Kasumi-1 (cell line): Measurements from ENCODE around the gene WNT7A.

ENCODE experiments used
- DNase-seq, 2 experiments: peaks; one replicate each; lab custom pipeline; 2025; lab: John Stamatoyannopoulos, UW

Gene WNT7A

DNA sequence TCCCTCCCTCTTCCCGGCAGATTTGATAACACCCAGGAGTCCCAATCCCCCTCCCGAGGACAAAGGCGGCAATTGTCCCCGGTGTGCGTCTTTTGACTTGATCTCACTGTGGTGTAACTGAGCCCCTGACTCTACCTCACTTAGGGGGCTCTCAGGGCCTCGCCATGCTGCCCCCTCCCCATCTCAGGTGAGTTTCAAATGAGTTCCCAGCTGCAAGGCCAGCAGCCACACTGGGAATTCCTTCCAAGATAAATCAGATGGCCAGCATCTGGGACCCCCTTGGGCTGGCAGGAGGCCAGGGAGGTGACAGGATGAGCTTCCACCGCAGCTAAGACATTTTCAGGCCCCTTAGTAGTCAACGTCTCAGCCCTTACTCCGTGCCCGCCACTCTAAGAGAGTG, 35.0 kb downstream of the WNT7A start:
- DNase-seq, result no peak

DNA sequence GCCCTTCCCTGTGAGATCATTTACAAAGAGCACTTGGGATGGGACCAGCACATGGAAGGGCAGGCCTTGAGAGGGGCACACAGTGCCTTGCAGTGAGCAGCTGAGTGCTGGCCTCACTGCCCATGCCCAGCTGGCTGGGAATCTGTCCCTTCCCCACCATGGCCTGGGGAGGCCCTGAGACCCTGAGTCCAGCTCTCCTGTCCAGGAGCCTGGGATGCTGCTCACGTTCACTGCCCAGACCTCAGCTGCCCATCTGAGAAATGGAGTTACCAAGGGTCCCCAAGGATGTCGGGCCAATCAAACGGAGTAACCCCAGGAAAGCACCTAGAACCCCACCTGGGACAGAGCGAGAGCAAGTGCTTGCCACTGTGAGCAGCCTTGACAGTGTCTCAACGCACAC, 35.6 kb downstream of the WNT7A start:
- no peak for DNase-seq

DNA sequence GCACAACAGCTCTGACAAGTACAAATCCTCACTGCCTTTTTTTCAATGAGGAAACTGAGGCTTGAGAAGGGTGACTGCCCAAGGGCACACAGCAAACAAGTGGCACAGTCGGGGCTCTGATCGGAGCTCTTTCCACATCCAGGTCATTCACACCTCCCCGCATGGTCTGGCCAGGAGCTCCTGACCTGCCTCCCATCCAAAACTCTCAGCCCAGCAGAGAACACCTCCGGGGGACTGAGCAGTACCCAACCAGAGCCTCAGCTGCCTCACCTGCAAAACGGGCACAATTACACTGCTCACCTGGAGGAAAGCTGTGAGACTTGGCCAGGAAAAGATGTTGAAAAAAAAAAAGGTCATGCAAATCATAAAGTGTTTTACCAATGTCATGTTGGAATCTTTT, 36.5 kb downstream of the WNT7A start:
- DNase-seq, result no peak

DNA sequence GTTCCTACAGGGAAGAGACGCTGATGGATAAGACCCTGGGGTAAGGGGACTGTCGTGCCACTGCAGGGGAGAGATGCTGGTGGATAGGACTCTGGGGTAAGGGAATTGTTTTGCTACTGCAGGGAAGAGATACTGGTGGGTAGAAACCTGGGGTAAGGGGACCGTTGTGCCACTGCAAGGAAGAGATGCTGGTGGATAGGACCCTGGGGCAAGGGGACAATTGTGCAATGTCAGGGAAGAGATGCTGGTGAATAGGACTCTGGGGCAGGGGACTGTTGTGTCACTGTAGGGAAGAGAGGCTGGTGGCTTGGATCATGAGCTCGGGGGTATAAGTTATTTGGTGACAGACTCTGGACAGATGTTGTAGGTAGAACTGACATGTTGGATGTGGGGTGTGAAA, 37.6 kb downstream of the WNT7A start:
- DNase-seq, result no peak

DNA sequence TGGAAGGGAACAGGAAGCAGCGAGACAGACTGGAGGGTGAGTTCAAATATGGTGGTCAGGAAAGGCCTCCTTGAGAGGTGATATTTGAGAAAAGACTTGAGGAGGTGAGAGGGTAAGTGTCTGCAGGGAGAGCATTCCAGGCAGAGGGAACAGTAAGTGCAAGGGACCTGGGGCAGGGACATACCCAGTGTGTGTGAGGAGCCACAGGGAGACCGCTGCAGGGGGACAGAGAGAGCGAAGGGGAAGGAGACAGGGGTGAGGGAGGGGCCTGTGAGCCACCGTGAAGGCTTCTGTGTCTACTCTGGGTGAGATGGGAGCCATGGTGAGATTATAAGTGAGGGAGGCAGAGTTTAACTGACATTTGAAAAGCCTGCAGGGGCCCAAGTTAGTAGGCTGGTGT, 38.0 kb downstream of the WNT7A start:
- DNase-seq, result no peak

DNA sequence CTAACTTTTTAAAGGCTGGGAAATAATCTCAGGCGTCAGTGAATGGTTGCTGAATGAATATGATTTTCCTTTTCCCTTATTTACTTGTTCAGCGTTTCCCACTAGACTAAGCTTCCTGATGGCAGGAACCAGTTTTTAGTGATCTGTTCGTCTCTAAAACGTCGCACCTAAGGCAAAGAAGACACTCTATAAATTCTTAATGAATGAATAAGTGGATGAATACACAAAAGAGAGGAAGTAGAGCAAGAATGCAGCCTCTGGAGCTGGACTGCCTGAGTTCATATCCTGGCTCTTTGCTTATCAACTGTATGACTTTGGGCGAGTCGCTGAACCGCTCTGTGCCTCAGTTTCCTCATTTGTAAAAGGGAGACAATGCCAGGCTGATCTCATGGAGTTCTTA, 38.7 kb downstream of the WNT7A start:
- DNase-seq, result no peak

DNA sequence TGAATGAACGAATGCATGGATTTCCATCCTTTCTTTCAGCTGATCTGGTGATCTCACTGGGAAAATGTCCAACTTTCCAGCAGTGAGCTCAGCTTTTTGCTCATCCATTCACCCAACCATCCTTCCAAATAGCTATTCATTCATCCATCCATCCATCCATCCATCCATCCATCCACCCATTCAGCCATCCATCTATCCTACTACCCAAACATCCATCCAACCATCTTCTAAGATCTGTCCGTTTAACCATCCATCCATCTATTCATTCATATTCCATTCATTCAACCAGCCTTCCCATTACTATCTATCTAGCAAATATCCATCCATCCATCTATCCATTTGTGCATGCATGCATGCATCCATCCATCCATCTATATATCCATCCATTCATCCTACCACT, 39.4 kb downstream of the WNT7A start:
- no peak for DNase-seq

DNA sequence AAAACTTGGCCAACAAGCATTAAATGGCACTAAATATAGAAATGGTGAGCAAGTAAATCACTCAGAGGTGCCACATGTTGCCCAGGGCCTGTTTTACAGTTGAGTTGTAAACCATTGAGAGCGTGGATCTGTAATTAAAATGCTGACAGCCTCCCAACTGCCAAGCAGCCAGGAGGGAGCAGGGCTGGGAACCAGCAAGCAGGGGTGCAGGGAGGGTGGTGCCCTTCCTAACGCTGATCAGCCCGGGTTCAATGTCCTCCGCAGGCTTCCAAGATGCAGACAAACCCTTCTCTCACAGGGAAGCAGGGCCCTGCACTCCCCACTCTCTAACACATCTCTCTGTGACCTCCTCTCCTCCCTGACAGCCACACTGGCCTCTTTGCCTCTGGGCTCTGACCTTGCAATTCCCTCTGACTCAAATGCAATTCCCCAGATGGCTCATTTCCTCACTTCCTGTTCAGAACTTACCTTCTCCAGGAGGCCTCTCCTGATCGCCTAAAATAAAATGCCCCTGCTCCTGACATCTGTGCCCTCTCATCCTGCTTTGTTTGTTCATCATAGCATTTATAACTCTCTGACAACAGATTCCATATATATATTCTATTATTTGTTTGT, 40.0 kb downstream of the WNT7A start:
- DNase-seq, result no peak

DNA sequence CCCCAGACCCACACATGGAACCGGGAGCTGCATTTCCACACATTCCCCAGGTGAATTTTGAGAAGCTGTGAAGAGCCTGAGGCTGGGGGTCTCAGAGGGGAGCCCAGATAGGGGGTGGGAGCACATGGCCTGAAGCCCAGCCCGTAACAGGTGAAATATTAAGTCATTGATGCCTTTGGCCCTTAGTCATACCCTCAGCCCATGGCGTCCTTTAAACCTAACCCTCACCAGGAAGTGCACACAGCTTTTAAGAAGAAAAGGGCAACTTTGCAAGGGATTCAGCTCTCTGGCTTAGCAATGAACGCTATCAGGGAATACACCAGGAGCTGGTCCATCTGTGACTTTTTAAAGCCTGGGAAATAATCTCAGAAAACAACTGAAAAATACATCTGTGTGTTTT, 40.6 kb downstream of the WNT7A start:
- DNase-seq, result no peak

DNA sequence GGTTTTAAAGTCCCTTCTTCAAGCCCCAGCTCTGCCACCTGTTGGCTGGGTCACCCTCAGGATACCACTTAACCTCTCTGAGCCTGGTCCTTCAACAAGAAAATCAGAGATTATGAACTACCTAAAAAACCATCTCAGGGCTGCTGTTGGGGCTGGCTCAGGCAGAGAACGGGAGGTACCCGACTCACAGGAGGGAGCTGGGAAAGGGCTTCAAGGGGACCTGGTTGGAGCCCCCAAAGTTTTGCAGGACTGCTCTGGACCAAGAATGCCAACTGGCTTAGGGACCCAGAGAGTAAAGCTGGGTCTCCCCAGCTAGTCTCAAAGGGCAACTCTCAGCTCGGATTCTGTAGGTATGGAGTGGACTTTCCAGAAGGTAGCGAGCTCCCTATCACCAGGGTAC, 41.5 kb downstream of the WNT7A start:
- no peak for DNase-seq

DNA sequence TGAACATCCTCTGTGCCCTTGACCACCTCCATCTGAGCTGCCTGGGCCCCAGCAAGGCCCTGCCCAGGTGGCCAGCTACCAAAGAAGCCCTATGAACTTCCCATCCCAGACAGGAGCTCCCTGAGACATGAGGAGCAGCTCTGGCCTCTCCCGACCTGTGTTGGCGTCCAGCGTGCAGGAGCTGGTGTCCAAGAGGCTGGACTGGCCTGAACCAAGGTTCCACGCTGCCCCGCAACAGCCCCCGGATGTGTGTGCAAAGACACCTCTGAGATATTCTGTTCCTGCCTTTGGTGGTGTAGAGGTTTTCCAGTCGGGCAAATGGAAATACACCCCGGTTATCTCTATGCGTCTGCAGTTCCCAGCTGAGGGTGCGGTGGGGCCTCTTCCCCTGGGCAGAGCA, 42.1 kb downstream of the WNT7A start:
- DNase-seq, result no peak

DNA sequence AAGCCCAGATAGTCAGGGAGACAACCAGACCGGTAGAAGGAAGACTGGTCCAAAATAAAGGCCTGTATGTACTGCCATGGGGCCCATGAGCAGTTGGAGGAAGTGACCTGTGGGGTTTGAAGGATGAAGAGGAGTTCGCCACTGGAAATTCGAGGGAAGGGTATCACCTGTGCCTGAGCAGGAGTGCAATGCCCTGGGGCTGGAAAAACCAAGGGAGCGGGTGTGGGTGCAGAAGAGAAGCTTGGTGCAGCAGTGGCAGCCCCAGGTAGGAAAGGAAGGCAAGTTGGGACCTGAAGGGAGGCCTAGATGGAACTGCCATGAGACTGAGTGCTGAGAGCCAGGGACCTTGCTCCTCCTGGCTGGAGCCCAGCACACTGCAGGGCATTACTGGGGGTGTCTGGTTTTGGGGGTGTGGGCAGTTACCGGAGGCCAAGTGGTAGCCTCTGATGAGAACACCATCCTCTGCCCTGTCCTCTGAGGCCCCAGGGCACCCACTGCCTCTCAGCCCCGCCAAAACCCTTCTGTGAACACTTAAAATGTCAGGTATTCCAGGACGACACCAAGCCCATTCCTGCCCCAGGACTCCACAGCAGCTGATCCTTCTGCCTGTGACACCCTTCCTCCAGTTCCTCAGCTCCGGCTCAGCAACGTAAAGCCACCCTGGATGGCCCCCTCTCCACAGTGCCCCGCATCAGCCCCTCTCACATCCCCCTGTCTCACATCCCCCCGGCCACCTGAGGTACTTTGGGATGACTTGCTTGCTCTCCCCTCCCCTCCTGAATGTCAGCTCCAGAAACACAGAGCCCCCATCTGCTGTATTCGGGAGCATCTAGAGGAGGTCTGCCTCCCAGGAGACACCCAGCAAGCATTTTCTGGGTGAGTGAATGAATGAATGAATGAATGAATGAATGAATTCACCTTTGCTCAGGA, 42.9 kb downstream of the WNT7A start:
- DNase-seq, result no peak

DNA sequence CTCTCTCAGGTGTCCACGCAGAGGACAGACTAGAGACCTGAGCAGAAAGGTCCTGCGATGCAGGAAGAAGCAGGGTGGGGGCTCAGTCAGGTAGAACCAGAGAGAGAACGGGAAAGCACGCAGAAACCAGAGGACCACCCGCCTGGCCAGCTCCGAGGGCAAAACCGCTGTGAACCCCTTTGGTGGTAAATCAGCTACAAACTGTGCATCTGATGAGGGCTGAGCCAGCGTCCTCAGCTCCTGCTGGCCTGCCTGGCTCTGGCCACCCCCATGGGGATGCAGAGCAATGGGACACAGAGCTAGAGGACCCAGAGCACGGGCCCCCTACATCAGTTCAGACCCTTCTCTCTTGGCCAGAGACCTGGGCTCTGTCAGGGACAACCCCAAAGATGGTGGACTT, 44.6 kb downstream of the WNT7A start:
- no peak for DNase-seq

DNA sequence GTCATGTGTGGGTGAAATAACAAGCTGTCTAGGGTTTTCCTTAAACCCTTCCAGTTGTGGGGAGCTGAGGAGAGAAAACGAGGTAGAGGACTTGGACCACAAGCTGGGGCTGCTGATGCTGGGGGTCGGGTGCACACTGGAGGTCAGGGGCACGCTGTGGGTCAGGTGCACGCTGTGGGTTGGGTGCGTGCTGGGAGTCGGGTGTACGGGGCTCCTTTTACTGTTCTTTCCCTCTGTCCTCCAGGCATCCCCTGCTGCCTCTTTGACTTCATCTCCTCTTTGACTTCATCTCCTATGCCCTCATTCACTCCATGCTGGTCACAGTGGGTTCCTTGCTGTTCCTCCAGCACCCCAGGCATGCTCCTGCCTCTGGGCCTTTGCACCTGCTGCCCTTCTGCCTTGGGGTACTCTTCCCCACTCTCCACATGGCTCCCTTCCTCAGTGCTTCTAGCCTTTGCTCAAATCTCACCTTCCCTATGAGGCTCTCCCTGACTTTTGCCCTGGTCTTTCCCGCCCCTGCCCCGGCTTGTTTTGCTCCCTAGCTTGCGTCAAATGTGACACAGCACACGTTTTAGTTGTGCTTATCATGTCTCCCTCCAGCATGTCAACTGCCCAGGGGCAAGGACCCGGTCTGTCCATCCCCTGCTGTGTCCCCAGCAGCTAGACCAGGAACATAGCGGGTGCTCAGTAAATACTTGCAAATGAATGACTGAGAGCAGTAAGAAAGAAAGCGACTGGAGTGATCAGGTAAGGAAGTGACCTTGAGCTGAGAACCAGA, 45.4 kb downstream of the WNT7A start:
- no peak for DNase-seq

DNA sequence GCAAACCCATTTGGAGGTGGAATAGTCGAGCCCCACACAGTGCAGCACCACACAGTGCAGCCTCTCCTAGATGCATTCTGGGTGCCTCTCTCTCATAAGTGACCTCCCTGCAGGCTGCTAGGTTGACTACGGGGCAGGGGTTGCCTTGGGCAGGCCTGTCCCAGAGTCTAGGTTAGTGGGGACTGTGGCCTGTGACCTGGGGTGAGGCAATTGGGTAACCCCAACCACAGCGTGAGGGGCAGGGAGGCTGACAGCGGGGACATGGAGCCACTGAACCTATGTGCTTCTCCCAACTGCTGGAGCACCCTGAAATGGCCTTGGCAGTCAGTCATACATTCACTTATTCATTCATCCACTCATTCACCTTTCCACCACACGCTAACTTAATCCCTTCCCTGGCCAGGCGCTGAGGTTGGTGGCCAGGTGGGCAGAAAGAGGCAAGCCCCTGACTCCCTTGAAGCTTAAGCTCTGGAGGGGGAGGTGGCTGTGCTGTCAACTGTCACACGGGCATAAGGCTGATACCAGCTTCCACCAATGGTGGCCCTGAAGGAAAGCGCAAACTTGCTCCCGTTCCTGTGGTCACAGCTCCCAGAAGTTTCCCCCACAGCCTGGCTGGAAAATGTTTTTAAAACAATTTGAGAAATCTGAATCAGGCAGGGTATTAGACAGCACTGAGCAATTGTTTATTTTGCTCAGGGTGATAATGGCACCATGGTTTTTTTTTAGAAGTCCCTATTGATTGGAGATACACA, 46.2 kb downstream of the WNT7A start:
- DNase-seq, result no peak

DNA sequence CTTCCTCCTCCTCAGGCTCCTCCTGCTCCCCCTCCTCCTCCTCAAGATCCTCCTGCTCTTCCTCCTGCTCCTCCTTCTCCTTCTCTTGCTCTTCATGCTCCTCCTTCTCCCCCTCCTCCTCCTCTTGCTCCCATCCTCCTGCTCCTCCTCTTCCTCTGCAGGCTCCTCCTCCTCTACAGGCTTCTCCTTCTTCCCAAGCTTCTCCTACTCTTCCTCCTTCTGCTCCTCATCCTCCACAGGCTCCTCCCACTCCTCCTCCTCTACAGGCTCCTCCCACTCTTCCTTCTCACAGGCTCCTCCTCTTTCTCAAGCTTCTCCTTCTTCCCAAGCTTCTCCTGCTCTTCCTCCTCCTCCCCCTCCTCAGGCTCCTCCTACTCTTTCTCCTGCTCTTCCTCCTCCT, 47.7 kb downstream of the WNT7A start:
- DNase-seq, result no peak

DNA sequence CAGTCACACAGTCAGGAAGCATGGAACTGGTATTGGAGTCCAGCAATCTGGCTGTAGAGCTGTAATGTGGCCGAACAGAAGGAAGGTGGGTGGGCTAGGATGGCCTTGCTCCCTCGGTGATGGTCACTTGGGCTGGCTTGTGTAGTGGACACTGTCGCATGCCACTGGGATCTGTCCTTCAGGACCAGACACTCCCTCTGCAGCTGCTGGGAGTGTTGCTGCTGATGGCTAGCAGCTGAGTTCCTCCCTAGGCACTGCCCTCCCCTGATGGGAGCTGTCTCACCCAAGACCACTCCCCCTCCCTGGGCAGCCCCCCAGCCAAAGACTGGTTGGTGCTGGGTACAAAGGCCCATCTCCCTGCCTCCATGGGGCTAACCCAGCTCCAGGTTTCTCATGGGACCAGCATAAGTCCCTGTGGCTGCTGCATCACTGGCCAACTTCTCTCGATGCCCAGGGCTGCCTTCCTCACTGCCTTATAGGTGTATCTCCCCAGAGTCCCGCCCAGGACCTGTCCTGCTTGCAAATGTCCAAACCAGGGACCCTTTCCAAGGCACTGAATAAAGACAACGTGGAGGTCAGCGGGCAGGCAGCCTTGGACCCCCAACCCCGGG, 48.4 kb downstream of the WNT7A start:
- DNase-seq, result no peak

DNA sequence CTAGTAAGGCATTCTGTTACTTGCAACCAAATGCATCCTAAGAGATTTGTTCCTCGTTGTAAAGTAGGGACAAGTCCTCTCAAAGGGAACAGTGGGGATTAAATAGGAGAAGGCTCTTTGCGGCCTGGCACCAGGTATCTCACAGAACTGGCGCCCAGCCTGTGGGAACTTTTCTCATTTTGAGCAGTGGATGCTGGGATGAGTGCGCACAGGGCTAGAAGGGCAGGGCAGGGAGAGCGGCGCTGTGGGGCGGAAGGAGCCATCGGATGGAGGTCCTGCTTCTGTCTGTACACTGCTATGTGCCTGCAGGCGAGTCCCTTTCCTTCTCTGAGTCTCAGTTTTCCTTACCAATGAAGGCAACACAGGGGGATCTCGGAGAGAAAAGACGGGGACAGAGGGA, 50.6 kb downstream of the WNT7A start:
- no peak for DNase-seq

DNA sequence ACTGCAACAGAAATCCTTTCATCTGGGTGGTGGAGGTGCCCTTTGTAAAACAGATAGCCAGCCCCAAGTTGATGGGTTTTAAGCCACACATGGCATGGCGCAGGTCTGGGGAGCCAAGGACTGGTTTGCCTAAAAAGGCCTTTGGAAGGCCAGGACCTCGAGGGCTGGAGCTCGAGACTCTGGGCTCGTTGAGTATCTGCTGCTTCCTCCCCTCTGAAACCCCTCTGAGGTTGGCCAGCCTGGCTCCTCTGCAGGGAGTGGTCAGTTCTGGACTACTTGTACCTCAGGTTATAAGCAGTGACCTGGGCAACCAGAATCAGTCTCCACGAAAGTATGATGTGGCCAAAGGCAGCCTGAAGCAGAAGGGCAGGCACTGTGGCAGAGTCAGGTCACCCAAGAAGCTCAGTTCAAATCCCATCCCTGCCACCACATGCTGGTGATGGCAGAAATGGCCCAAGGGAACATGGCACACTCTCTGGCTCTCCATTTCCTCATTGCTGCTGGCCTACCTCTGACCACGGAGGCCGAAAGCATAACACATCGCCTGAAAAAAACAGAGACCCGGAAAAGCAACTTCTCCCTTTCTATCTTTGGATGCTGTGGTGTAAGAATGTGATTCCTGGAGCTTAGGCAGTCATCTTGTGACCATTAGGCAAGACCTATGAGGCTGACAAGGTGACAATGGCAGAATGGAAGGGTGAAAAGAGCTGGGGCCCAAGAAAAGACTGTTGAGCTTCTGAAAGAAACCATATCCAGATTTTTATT, 51.2 kb downstream of the WNT7A start:
- DNase-seq, result no peak

DNA sequence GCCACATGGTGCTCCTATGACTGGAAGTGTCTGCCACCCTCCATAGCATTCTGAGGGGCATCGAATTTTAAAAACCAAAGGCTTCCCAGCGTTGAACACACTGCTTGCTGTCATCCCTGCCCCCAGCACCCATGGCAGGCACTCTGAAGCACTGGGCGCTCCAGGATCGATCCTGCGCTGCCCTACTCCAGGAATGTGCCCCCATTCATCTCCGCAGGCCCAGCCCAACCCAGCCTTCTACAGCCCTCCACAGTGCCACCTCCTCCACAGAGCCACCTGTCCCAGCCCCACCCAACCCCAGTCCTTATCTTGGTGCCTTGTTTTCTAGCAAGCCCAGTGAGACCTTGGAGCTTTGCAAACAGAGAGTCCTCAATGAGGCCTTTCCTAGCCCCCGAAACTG, 52.2 kb downstream of the WNT7A start:
- DNase-seq, result no peak

DNA sequence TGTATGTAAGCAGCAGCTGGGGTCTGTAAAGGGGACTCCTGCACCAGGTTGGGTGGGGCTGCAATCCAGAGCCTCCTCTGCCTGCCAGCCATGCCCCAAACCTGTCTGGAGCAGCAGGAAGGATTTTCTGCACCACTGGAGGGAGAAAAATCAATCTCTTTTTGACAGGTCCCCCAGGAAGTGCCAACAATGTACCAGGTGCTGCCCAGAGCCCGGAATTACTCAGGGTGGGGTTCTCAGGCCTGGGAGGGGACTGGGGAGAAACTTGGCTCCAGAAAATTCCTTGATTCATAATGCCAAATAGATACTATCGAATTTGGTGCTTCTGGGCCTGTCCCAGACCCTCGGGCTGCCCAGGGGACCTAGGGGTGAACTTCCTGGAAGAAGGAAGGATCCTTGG, 52.6 kb downstream of the WNT7A start:
- no peak for DNase-seq
